Panc1 (cell line): Measurements from ENCODE around the gene JMJD1C.

Source experiments
- POLR2AphosphoS5 ChIP-seq: IDR thresholded peaks from 2 replicates; pipeline ENCODE4 v1.6.1; 2012; ENCODE audit warnings: mild to moderate bottlenecking, low read depth, low read length, moderate library complexity
- SIN3A ChIP-seq: IDR thresholded peaks from 2 replicates; pipeline ENCODE4 v1.6.1; 2012; ENCODE audit warnings: low read depth, mild to moderate bottlenecking, low read length, moderate library complexity, borderline replicate concordance; ENCODE audit not compliant: insufficient read depth
- TCF7L2 ChIP-seq: IDR thresholded peaks from 2 replicates; pipeline ENCODE4 v1.6.1; 2011; ENCODE audit warnings: mild to moderate bottlenecking, low read depth, low read length, inconsistent platforms
- TF ChIP-seq, protein P1 (sequence below): fragments of 450-650 bp; IDR thresholded peaks from 2 replicates; pipeline ENCODE4 v1.5.1; 2017; ENCODE audit warnings: mild to moderate bottlenecking
- TF ChIP-seq, protein P2 (sequence below), 2 experiments: IDR thresholded peaks; 2 replicates each; pipeline ENCODE4 v1.6.1; 2011 to 2012; ENCODE audit warnings: low read depth in 2 of 2, control low read depth in 1 of 2, low read length in 1 of 2, mild to moderate bottlenecking in 1 of 2, moderate library complexity in 1 of 2; ENCODE audit not compliant: insufficient read depth in 1 of 2

DNA sequence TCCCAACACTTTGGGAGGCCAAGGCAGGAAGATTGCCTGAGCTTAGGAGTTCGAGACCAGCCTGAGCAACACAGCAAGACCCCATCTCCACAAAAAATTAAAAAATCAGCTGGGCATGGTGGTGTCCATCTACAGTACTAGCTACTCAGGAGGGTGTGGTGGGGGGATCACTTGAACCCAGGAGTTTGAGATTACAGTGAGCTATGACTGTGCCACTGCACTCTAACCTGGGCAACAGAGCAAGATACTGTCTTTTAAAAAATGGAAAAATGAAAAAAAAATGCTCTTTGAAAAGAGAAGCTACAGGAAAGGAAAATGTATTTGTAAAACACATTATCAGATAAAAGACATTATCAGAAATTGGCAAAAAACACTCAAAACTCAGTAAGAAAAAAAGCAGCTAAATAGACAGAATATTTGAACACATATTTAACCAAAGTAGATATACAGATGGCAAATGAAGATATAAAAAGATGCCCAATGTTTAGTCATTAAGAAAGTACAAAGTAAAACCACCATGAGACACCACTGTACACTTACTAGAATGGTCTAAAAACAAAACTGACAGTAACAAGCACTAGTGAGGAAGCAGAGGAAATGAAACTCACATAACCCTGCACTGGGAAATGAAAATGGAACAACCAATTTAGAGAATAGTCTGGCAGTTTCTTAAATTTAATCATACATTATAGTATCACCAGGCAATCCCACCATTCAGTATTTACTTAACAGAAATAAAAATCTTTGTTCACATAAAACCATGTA lies 292.1 kb downstream of the JMJD1C start:
- TF ChIP-seq, protein P1, sequence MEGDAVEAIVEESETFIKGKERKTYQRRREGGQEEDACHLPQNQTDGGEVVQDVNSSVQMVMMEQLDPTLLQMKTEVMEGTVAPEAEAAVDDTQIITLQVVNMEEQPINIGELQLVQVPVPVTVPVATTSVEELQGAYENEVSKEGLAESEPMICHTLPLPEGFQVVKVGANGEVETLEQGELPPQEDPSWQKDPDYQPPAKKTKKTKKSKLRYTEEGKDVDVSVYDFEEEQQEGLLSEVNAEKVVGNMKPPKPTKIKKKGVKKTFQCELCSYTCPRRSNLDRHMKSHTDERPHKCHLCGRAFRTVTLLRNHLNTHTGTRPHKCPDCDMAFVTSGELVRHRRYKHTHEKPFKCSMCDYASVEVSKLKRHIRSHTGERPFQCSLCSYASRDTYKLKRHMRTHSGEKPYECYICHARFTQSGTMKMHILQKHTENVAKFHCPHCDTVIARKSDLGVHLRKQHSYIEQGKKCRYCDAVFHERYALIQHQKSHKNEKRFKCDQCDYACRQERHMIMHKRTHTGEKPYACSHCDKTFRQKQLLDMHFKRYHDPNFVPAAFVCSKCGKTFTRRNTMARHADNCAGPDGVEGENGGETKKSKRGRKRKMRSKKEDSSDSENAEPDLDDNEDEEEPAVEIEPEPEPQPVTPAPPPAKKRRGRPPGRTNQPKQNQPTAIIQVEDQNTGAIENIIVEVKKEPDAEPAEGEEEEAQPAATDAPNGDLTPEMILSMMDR = no peak
- TF ChIP-seq TCF7L2 = no peak
- TF ChIP-seq, protein P2, sequence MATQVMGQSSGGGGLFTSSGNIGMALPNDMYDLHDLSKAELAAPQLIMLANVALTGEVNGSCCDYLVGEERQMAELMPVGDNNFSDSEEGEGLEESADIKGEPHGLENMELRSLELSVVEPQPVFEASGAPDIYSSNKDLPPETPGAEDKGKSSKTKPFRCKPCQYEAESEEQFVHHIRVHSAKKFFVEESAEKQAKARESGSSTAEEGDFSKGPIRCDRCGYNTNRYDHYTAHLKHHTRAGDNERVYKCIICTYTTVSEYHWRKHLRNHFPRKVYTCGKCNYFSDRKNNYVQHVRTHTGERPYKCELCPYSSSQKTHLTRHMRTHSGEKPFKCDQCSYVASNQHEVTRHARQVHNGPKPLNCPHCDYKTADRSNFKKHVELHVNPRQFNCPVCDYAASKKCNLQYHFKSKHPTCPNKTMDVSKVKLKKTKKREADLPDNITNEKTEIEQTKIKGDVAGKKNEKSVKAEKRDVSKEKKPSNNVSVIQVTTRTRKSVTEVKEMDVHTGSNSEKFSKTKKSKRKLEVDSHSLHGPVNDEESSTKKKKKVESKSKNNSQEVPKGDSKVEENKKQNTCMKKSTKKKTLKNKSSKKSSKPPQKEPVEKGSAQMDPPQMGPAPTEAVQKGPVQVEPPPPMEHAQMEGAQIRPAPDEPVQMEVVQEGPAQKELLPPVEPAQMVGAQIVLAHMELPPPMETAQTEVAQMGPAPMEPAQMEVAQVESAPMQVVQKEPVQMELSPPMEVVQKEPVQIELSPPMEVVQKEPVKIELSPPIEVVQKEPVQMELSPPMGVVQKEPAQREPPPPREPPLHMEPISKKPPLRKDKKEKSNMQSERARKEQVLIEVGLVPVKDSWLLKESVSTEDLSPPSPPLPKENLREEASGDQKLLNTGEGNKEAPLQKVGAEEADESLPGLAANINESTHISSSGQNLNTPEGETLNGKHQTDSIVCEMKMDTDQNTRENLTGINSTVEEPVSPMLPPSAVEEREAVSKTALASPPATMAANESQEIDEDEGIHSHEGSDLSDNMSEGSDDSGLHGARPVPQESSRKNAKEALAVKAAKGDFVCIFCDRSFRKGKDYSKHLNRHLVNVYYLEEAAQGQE (IDR thresholded peaks at IDR 0.05; ENCODE audit: insufficient read depth in 1 of 2, low read depth in 2 of 2, low read length in 1 of 2) = no peak
- no peak for TF ChIP-seq POLR2AphosphoS5
- no peak for TF ChIP-seq SIN3A
